GM12892 (cell line): ENCODE data around the gene SDHAF3.

Experiments used
- POLR2A ChIP-seq: IDR thresholded peaks from 2 replicates; pipeline ENCODE4 v1.6.1; 2011; ENCODE audit warnings: low read depth, low read length, control low read depth
- POLR2AphosphoS5 ChIP-seq: IDR thresholded peaks from 2 replicates; pipeline ENCODE4 v1.6.1; 2011; ENCODE audit warnings: low read depth, low read length, control low read depth

- TF ChIP-seq POLR2A (no peak), POLR2AphosphoS5 (no peak)
Observed at GRCh38 chr7:97179454-97180104, 62.1 kb downstream of the SDHAF3 start.
